ENCODE results near the gene USP38.
"Not testable (repeated sequence)": the region's sequence is repeated elsewhere in the genome, so short reads cannot be mapped to it uniquely, and the experiment has no call there.

USP38 gene, protein sequence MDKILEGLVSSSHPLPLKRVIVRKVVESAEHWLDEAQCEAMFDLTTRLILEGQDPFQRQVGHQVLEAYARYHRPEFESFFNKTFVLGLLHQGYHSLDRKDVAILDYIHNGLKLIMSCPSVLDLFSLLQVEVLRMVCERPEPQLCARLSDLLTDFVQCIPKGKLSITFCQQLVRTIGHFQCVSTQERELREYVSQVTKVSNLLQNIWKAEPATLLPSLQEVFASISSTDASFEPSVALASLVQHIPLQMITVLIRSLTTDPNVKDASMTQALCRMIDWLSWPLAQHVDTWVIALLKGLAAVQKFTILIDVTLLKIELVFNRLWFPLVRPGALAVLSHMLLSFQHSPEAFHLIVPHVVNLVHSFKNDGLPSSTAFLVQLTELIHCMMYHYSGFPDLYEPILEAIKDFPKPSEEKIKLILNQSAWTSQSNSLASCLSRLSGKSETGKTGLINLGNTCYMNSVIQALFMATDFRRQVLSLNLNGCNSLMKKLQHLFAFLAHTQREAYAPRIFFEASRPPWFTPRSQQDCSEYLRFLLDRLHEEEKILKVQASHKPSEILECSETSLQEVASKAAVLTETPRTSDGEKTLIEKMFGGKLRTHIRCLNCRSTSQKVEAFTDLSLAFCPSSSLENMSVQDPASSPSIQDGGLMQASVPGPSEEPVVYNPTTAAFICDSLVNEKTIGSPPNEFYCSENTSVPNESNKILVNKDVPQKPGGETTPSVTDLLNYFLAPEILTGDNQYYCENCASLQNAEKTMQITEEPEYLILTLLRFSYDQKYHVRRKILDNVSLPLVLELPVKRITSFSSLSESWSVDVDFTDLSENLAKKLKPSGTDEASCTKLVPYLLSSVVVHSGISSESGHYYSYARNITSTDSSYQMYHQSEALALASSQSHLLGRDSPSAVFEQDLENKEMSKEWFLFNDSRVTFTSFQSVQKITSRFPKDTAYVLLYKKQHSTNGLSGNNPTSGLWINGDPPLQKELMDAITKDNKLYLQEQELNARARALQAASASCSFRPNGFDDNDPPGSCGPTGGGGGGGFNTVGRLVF

DNA sequence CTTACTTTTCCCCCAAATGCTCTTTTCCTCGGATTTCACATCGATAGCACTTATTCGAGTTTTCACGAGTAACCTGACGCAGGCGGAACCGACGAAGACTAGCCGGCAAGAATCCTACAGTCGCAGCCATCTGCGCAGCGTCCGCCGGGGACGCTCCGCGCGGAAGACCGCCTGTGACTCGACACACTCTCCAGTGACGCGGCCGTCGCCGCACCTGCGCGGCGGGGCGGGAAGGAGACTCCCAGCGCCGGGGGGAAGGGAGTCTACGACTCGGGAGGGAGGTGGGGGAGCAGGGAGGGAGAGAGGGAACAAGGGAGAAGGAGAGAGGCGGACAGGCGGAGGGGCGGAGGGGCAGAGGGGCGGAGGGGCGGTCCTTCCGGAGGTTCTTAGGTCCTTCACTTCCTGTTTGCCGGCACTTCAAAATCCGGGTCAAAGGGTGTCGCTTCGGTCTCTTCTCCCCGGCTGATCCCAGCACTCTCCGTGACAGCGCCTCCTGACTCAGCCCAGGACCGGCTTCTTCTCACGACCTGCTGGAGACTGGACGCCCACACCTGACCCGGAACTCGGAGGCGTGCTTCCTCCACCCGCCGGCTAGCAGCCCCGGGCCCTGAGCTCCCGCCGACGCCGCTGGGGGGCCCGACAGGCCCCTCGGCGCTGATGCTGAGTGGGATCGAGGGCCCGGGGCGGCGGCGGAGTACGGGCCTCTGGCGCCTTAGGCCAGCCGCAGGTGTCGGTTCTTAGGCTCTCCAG is at the start of gene USP38:
Gene USP38 (plus strand): TSS at position 415 of the 750 bp plus-strand sequence. CDS start 534 bp downstream, outside the sequence.
- peak; percentile 75 for DNase-seq (ENCODE audit: low read depth, low spot score)

DNA sequence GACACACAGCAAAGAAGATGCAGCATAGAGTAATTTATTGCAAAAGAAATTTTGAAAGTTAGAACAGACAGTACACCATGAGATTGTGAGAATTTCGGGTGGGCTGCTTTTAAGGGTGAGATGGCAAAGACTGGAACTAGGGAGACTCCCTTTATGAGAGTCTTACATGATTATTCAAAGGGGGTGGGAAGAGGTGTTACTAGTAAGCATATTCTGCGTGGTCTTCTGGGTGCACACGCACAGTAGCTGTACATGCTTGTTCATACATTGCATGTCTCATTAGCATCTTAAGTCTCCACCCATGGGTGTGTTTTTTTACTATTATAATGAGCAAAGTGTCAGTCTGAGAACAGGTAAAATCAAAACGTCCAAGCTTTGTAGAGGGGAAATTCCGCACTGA is 49.4 kb upstream of the USP38 start:
- no peak for DNase-seq (ENCODE audit: low read depth, low spot score)

DNA sequence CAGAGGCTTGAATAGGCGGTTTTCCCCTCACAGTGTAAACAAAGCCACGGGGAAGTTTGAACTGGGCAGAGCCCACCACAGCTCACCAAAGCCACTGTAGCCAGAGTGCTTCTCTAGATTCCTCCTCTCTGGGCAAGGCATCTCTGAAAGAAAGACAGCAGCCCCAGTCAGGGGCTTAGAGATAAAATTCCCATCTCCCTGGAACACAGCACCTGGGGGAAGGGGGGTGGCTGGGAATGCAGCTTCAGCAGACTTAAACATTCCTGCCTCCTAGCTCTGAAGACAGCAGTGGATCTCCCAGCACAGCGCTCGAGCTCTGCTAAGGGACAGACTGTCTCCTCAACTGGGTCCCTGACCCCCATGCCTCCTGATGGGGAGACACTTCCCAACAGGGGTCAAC is 44.0 kb upstream of the USP38 start:
- DNase-seq (ENCODE audit: low read depth, low spot score): no peak

DNA sequence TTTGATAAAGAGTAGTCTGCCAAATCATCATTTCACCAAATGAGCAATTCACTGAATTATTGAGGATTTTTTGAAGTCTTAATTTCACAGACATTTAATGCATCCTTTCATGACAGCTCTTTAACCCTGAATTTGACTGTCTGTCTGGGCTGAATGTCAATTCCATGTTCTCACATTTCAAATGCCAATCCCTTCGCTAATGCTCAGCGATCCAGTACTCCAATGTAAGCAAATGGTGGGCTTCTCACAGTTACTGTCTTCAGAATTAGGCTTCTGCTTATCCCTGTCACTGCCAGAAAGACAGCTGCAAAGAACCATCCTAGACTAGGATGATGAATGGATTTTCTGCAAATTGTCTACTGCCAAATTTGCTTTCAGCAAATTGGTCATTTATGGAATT is 36.2 kb upstream of the USP38 start:
- no peak for DNase-seq (ENCODE audit: low read depth, low spot score)

DNA sequence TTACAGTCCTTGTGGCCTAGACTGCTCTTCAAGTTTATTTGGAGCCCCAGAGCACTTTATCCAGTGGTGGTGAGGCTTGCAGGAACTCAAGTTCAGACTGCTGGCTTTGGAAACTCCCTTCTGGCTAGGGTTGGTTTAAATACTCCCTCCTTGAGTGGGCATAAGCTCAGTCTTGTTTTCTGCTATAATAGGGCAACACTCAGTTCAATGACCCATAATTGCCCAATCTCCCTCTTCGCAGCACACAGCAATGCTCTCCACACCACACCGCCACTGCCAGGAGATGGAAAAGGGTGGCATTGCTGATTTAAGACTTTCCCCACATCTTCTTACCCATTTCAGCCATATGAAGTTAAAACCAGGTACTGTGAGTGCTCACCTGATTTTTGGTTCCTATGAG is 27.9 kb upstream of the USP38 start:
- no peak for DNase-seq (ENCODE audit: low read depth, low spot score)

DNA sequence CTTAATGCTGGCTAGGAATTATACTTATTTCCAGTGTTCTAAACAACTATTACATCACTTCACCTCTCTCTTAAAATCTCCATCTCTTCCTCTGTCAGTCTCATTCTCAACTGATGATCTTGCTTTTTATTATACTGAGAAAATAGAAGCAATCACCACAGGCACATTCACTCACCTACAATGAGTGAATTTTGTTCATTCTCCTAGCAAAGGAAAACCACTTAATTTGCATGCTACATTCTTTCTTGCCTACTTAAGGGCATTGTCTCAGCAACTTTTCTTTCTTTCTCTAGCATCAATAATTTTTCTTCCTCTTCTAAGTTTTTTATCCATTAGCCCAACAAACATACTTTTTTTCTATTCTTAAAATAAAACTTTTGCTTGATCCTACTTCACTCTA is 21.1 kb upstream of the USP38 start:
- no peak for DNase-seq (ENCODE audit: low read depth, low spot score)

DNA sequence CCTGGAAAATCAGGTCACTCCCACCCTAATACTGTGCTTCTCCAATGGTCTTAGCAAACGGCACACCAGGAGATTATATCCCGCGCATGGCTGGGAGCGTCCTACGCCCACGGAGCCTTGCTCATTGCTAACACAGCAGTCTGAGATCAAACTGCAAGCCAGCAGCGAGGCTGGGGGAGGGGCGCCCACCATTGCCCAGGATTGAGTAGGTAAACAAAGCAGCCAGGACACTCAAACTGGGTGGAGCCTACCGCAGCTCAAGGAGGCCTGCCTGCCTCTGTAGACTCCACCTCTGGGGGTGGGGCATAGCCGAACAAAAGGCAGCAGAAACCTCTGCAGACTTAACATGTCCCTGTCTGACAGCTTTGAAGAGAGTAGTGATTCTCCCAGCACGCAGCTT is 18.0 kb upstream of the USP38 start:
- not testable (repeated sequence) for DNase-seq (ENCODE audit: low read depth, low spot score)

DNA sequence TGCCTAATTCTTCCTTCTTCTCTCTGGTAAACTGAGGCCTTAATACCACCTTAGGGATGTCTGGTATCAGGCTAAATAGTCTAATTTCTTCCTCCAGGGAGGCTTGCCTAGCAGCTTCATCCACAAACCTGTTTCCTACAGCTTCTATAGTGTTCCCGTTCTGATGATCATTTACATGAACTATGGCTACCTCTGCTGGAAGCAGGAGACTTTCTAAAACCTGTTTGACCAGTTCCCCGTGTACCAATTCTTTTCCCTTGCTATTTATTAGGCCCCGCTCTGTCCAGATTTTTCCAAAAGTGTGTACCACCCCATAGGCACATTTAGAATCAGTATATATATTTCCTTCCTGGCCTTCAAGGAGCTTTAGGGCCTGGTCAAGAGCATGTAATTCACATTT is 5.8 kb upstream of the USP38 start:
- no peak for DNase-seq (ENCODE audit: low read depth, low spot score)

DNA sequence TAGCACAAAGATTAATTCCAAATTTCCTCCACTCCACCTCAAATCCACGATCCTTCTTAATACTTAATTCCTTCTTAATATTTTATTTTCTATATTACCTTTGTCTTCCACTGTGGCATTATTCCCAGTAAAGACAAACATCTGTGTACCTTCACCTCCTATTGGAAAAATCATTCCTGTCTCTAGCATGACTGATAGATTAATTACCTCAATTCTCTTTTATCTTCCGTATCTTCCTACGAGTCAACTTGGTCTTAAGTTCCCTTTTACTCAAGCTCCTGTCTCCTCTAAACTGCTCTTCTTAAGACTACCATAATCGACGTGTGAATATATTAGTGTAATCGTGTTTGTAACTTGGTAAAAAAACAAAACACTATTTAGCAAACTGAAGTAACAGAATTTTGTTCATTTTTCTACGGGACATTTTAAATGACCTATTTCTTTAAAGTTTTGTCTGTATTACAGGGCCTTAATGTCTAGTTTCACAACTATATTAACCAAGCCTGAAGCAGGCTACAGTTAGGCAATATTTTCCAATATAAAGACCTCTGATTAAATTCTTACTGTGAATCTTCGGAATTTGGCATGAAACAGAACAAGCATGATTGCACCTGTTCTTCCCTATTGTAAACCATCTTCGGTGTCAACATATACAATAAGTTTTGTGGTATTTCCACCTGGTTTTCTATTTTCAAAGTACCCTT is 1.1 kb upstream of the USP38 start:
- no peak for DNase-seq (ENCODE audit: low read depth, low spot score)

DNA sequence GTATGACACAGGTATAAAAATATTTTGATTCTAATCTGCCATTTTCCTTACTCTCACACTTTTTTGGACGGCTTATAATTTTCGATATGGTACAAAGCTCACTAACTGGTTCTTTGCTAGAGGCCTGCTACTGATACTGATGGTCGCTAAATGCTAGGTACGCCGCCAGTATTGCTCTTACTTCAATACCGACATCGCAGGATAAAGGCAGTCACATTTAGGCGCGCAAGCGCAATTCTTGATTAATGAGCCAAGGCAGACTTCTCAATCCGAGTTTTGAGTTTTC is 557 bp upstream of the USP38 start:
- no peak for DNase-seq (ENCODE audit: low read depth, low spot score)

DNA sequence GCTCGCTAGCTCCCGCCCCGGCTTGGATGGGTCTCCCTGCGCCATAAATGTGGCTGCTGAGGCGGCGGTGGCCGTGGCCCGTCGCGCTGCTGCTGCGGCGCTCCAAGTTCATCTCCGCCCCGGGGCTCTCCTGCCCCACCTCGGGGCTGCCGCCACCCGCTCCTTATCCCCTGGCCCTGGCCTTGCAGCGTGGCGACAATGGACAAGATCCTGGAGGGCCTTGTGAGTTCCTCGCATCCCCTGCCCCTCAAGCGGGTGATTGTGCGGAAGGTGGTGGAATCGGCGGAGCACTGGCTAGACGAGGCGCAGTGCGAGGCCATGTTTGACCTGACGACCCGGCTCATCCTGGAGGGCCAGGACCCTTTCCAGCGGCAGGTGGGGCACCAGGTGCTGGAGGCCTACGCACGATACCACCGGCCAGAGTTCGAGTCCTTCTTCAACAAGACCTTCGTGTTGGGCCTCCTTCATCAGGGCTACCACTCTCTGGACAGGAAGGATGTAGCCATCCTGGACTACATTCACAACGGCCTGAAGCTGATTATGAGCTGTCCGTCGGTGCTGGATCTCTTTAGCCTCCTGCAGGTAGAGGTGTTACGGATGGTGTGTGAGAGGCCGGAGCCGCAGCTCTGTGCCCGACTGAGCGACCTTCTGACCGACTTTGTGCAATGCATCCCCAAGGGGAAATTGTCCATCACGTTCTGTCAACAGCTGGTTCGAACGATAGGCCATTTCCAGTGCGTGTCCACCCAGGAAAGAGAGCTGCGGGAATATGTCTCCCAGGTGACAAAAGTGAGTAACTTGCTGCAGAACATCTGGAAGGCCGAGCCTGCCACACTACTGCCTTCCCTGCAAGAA is 763 bp downstream of the USP38 start:
- no peak for DNase-seq (ENCODE audit: low read depth, low spot score)

DNA sequence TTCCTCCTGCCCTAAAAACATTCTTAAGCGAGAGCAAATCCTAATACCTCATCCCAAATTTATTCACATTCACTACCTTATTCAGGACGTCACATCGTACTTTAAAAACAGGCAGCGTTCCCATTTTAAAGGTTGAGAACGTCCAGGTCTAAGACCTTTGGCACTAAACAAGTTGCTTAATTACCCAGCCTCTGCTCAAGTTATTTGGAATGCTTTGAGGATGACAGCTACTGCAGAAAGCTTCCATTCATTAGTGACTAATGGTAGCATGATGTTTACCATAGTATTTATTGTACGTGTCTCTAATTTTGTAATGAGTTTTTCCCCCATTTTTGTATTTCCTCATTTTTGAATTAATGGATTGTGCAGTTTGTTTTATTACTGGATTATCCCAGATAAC is 1.5 kb downstream of the USP38 start:
- DNase-seq (ENCODE audit: low read depth, low spot score): no peak

DNA sequence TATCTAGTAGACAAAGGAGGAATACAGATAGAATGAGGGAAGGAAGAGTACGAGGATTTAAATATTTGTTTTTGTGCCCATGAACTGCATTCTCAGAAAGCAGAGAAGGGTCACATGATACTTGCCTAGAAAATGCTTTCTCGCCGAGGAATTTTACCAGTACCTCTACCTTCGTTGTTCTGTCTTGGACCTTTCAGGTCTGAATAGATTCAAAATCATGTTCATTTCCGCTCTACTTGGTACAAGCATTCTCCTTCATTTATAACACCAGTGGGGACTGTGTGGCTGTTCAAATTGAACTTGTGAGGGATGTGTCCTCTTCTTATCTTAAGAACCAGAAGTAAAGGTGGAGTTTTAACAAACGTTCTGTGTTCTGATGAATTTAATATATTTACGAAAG is 1.9 kb downstream of the USP38 start:
- no peak for DNase-seq (ENCODE audit: low read depth, low spot score)

DNA sequence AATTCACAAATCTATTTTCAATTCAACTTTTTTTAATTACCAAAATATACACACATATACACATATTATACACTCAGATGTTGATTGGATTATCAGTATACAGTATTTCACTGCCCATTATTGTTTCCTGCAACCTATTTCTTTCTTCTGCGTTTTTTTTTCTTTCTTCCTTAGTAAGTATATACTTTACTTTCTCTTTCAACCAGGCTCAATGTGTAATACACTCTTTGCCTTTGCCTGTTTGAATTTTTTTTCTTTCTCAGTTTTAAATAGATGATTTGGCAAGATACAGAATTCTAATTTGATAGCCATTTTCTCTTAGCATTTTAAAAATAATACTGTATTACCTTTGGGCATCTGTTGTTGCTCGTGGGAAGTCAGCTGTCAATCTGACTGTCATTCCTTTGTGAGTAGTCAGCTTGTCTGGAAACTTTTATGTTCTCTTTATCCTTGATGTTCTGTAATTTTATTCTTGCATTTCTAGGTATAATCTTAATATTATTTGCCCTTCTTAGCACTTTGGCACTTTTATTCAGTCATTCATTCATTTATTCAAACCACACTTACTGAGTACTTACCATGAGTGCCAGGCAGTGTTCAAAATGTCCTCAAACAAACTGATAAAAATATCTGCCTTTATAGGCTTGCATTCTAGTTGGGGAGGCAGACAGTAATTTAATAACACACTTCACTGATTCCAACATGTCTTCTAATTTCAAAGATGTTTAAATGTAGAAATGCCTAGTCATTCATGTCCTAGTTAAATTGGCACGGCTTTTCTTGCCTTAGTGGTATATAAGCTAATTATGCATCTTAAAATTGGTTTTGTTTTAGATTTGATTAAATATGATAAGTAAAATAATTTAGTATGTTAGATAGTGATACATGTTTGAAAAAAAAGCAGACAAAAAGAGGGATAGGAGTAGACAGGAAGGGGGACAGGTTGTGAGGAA is 3.7 kb downstream of the USP38 start:
- DNase-seq (ENCODE audit: low read depth, low spot score): no peak

DNA sequence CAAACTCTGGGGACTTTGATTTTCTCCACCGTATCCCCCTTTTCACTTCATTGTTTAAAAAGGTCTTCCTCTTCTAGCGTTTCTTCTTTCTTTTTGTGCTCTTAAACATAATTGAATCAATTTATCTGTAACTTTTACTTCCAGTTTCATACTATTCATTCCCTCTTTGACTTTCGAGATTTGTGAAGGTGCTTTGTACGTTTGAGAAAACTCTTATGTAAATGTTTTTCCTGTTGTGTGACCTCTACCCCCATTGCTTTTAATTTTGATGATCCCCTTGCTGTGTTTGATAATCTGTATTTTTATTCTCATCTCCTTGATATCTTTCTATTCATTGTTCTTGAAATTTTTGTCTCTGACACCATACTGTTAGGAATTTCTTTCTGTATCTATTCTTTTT is 4.8 kb downstream of the USP38 start:
- no peak for DNase-seq (ENCODE audit: low read depth, low spot score)

DNA sequence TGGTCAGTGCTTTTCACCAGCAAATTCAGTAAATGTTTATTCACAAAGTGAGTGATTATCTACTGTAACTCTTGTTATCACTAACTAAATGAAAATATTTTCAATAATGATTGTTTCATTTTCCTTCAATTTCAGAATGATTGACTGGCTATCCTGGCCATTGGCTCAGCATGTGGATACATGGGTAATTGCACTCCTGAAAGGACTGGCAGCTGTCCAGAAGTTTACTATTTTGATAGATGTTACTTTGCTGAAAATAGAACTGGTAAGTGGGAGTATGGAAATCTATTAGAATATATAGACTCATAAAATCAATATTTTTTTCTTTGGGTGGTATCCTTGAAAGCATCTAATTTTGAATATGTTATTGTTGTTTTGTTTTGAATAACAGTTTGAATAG is 10.9 kb downstream of the USP38 start:
- DNase-seq (ENCODE audit: low read depth, low spot score): no peak

DNA sequence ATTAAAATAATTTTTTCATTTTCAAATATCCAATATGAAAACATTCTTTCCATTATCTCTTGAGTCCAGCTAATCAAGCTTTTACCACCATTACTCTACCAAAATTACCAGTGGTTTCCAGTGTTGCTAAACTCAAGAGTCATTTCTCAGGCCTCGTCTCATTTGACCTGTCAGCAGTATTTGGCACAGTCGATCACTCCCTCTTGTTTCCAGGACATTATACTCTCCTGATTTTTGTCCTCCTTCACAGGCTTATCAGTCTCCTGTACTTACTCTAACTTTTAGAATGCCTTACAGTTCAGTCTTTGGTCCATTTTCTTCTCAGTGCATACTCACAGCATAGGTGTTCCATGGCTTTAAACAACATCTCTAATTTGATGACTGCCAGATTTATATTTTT is 11.6 kb downstream of the USP38 start:
- no peak for DNase-seq (ENCODE audit: low read depth, low spot score)

DNA sequence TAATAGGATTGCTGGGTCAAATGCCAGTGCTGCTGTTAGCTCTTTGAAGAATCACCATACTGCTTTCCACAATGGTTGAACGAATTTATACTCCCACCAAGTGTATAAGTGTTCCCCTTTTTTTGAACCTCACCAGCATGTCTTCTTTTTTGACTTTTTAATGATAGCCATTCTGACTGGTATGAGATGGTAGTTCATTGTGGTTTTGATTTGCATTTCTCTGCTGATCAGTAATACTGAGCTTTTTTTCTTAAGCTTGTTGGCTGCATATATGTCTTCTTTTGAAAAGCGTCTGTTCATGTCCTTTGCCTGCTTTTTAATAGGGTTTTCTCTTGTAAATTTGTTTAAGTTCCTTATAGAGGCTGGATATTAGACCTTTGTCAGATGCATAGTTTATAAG is 14.8 kb downstream of the USP38 start:
- no peak for DNase-seq (ENCODE audit: low read depth, low spot score)

DNA sequence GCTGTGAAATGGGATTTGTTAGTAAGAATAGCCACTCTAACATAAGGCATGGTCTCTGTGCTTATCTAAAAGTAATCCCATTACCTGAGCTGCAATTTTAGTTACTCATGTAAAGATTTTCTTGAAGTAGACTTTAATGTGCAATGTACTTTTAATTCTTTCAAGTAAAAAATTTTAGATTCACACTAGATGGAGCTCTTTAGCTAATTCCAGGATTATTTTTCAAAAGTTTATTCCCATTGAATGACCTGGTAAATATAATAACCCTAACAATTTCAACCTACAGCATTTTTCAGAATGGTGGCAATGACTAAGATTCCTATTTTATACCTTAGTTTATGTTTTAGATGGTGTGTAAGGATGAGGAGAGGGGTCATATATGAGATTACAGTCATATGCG is 18.1 kb downstream of the USP38 start:
- DNase-seq (ENCODE audit: low read depth, low spot score): no peak
